ENCODE data around the gene HYAL1. TPM values are rescaled to one million over a fixed set of nuclear protein-coding genes. Genes with fewer than 3 reads are reported as not detected.
"Not testable (repeated sequence)": the region's sequence is repeated elsewhere in the genome, so short reads cannot be mapped to it uniquely, and the experiment has no call there.

HYAL1 gene
- total RNA-seq, 1 donor from 2014 or later, result 0.41 TPM

GRCh38 chr3:50319894-50320625 is 16.7 kb upstream of the HYAL1 start:
- no peak for DNase-seq (ENCODE audit: low spot score in 2 of 2)
- FAIRE-seq, result no peak

- FAIRE-seq, result no peak
- no peak for DNase-seq (ENCODE audit: low spot score in 2 of 2)
These were observed 16.0 kb upstream of the HYAL1 start for GRCh38 chr3:50319181-50319893.

GRCh38 chr3:50318615-50319014 is 15.2 kb upstream of the HYAL1 start:
- FAIRE-seq (no peak), DNase-seq (ENCODE audit: low spot score in 2 of 2) (no peak)

GRCh38 chr3:50318163-50318562 is 14.8 kb upstream of the HYAL1 start:
- FAIRE-seq, result no peak
- no peak for DNase-seq (ENCODE audit: low spot score in 2 of 2)

- FAIRE-seq (no peak), DNase-seq (ENCODE audit: low spot score in 2 of 2) (no peak)
These were observed 13.9 kb upstream of the HYAL1 start for GRCh38 chr3:50317300-50317699.

GRCh38 chr3:50316657-50317242 is 13.4 kb upstream of the HYAL1 start:
- DNase-seq (ENCODE audit: low spot score in 2 of 2), result no peak
- no peak for FAIRE-seq

GRCh38 chr3:50314816-50315215 is 11.4 kb upstream of the HYAL1 start:
- FAIRE-seq, result no peak
- DNase-seq (ENCODE audit: low spot score in 2 of 2), result no peak

- DNase-seq (ENCODE audit: low spot score in 2 of 2) (no peak), FAIRE-seq (no peak)
These were observed 11.0 kb upstream of the HYAL1 start for GRCh38 chr3:50314342-50314741.

GRCh38 chr3:50312041-50312440 is 8.7 kb upstream of the HYAL1 start:
- FAIRE-seq, result not testable (repeated sequence)

GRCh38 chr3:50304601-50305000 is 1.2 kb upstream of the HYAL1 start:
- FAIRE-seq (no peak), DNase-seq (ENCODE audit: low spot score in 2 of 2) (no peak)

More at GRCh38 chr3:50312041-50312440, 8.7 kb upstream of the HYAL1 start:
- not testable (repeated sequence) for DNase-seq (ENCODE audit: low spot score in 2 of 2)

GRCh38 chr3:50302095-50303012 is 1.0 kb downstream of the HYAL1 start:
- DNase-seq (ENCODE audit: low spot score in 2 of 2) (no peak), FAIRE-seq (no peak)

- no peak for DNase-seq (ENCODE audit: low spot score in 2 of 2)
- no peak for FAIRE-seq
These were observed 2.6 kb downstream of the HYAL1 start for GRCh38 chr3:50300681-50301254.

GRCh38 chr3:50299929-50300680 is 3.3 kb downstream of the HYAL1 start:
- DNase-seq (ENCODE audit: low spot score in 2 of 2) (peak in 1 of 2 donors; percentile 73), FAIRE-seq (no peak)

GRCh38 chr3:50299638-50299928 is 3.8 kb downstream of the HYAL1 start:
- DNase-seq (ENCODE audit: low spot score in 2 of 2) (no peak), FAIRE-seq (no peak)

GRCh38 chr3:50298836-50299637 is 4.3 kb downstream of the HYAL1 start, which contains the start of the genes HYAL3 and NAA80:
Gene HYAL3 (minus strand): TSS chr3:50299405. CDS start chr3:50295602, 3,803 bp downstream.
Gene NAA80 (minus strand): TSS chr3:50299405. CDS start chr3:50297463, 1,942 bp downstream.
- DNase-seq (ENCODE audit: low spot score in 2 of 2), result peak; percentile 98 to 99
- FAIRE-seq, result peak; percentile 63

- FAIRE-seq (no peak), DNase-seq (ENCODE audit: low spot score in 2 of 2) (no peak)
These were observed 5.3 kb downstream of the HYAL1 start for GRCh38 chr3:50297896-50298725.

GRCh38 chr3:50297384-50297775 is 6.0 kb downstream of the HYAL1 start:
- DNase-seq (ENCODE audit: low spot score in 2 of 2) (no peak), FAIRE-seq (no peak)

Data from frontal cortex (tissue), 4 donors.